ENCODE measurements around the gene TSSK6.
"Not testable (repeated sequence)": the region's sequence is repeated elsewhere in the genome, so short reads cannot be mapped to it uniquely, and the experiment has no call there.

TSSK6 gene

GRCh38 chr19:19485998-19486290, 29.4 kb downstream of the TSSK6 start:
- DNase-seq = no peak

GRCh38 chr19:19485161-19485997, 30.0 kb downstream of the TSSK6 start:
- no peak for DNase-seq

GRCh38 chr19:19482809-19483596, 32.3 kb downstream of the TSSK6 start:
- no peak for DNase-seq

- no peak for DNase-seq
Observed at GRCh38 chr19:19480688-19481087, 34.7 kb downstream of the TSSK6 start.

GRCh38 chr19:19477705-19478383, 37.5 kb downstream of the TSSK6 start:
- no peak for DNase-seq

GRCh38 chr19:19475849-19476828, 39.2 kb downstream of the TSSK6 start:
- DNase-seq = no peak

- no peak for DNase-seq
Observed at GRCh38 chr19:19475015-19475765, 40.2 kb downstream of the TSSK6 start.

- DNase-seq = not testable (repeated sequence)
Observed at GRCh38 chr19:19472106-19472505, 43.2 kb downstream of the TSSK6 start.

- DNase-seq = no peak
Observed at GRCh38 chr19:19471682-19472081, 43.7 kb downstream of the TSSK6 start.

GRCh38 chr19:19470579-19470978, 44.8 kb downstream of the TSSK6 start:
- DNase-seq = no peak

GRCh38 chr19:19468424-19469050, 46.8 kb downstream of the TSSK6 start:
- DNase-seq = no peak

GRCh38 chr19:19466201-19466600, 49.1 kb downstream of the TSSK6 start:
- DNase-seq = no peak

GRCh38 chr19:19465436-19466070, 49.8 kb downstream of the TSSK6 start:
- DNase-seq = no peak

GRCh38 chr19:19464339-19465098, 50.8 kb downstream of the TSSK6 start:
- DNase-seq = no peak

Data from NCI-H2081 treated with DMSO at 0.1 percent for 48 hours (cell line).